BJ (cell line): ENCODE measurements around the gene KRTCAP3. TPM values are rescaled to one million over a fixed set of nuclear protein-coding genes. Genes with fewer than 3 reads are reported as not detected.

Source experiments
- CTCF ChIA-PET: fragments of 350-600 bp; formaldehyde crosslinking; extraction: SDS; loops from one replicate; lab custom pipeline; 2021; ENCODE audit warnings: antibody characterized with exemption, inconsistent platforms; lab: Yijun Ruan, JAX
- POLR2A ChIA-PET: fragments of 300-600 bp; sonication (Branson Sonifier 250); formaldehyde crosslinking; extraction: SDS; loops from one replicate; lab custom pipeline; 2021; ENCODE audit warnings: antibody characterized with exemption; lab: Charles Lee
- DNase-seq: peaks from one replicate; pipeline ENCODE4 v3.0.0-alpha.2; 2011; ENCODE audit warnings: low read depth
- H3K27me3 ChIP-seq: 2 replicates; pipeline ENCODE4 v1.6.0; 2011; ENCODE audit warnings: low read length; ENCODE audit not compliant: control insufficient read depth, insufficient read depth
- H3K36me3 ChIP-seq: 2 replicates; pipeline ENCODE4 v1.5.1; 2011; ENCODE audit warnings: low read length; ENCODE audit not compliant: control insufficient read depth, insufficient read depth
- H3K4me3 ChIP-seq: 2 replicates; pipeline ENCODE4 v1.5.1; 2011; ENCODE audit warnings: low read depth, mild to moderate bottlenecking, control low read depth, low read length
- CTCF ChIP-seq: IDR thresholded peaks from 2 replicates; pipeline ENCODE4 v1.5.1; 2011; ENCODE audit warnings: low read depth, mild to moderate bottlenecking, control low read depth, inconsistent platforms, low read length, moderate library complexity; ENCODE audit not compliant: insufficient read depth
- polyA plus RNA-seq: library from polyadenylated mRNA; depleted of rRNA; stranded (reverse); fragments of >200 nt; gene quantifications from 2 replicates; pipeline ENCODE4 v1.2.3, GENCODE V29; 2011

KRTCAP3 gene
- polyA plus RNA-seq, 1 experiment: 0.47 TPM

- no peak overlapping the region for H3K4me3 ChIP-seq
- CTCF ChIA-PET: no interaction called here
- POLR2A ChIA-PET: no interaction called here
- no peak for TF ChIP-seq CTCF
- no peaks in the 10 kb centered on the region for H3K27me3 ChIP-seq
- DNase-seq: no peak
- H3K36me3 ChIP-seq: peaks cover 25% of the 10 kb centered on the region
These were observed 805 bp upstream of the KRTCAP3 start for GRCh38 chr2:27441226-27441926.

- ChIA-PET CTCF (no interaction called here), POLR2A (no interaction called here)
- Histone ChIP-seq H3K4me3 (no peak overlapping the region), H3K27me3 (no peaks in the 10 kb centered on the region), H3K36me3 (peaks cover 19% of the 10 kb centered on the region)
- no peak for TF ChIP-seq CTCF
- DNase-seq: no peak
These were observed 720 bp downstream of the KRTCAP3 start for GRCh38 chr2:27442920-27443282.

- ChIA-PET CTCF (interaction anchor here (1.2 kb wide), 1 partner anchor 15 kb away, joined by 3 read pairs; no protein-coding TSS in a partner anchor), POLR2A (no interaction called here)
- Histone ChIP-seq H3K36me3 (peaks cover 17% of the 10 kb centered on the region), H3K27me3 (no peaks in the 10 kb centered on the region), H3K4me3 (no peak overlapping the region)
- no peak for DNase-seq
- TF ChIP-seq CTCF: no peak
These were observed 3.0 kb downstream of the KRTCAP3 start for GRCh38 chr2:27445155-27445554.

GRCh38 chr2:27445615-27446014 is 3.4 kb downstream of the KRTCAP3 start:
- Histone ChIP-seq H3K4me3 (no peak overlapping the region), H3K27me3 (no peaks in the 10 kb centered on the region), H3K36me3 (peaks cover 13% of the 10 kb centered on the region)
- POLR2A ChIA-PET: interaction anchor here (0.6 kb wide), 1 partner anchor 1047 kb away, joined by 4 read pairs; no protein-coding TSS in a partner anchor
- TF ChIP-seq CTCF: no peak
- DNase-seq: no peak
- CTCF ChIA-PET: interaction anchor here (0.7 to 1.2 kb wide), 2 partner anchors 15 to 36 kb away, joined by 3 read pairs; partner anchors contain the start of gene PPM1G

- Histone ChIP-seq H3K36me3 (peaks cover 10% of the 10 kb centered on the region), H3K4me3 (no peak overlapping the region), H3K27me3 (no peaks in the 10 kb centered on the region)
- no peak for TF ChIP-seq CTCF
- CTCF ChIA-PET: interaction anchor here (0.7 to 1.2 kb wide), 2 partner anchors 16 to 37 kb away, joined by 3 read pairs; partner anchors contain the start of gene PPM1G
- POLR2A ChIA-PET: interaction anchor here (0.6 kb wide), 1 partner anchor 1047 kb away, joined by 4 read pairs; no protein-coding TSS in a partner anchor
- no peak for DNase-seq
These were observed 3.9 kb downstream of the KRTCAP3 start for GRCh38 chr2:27446057-27446456.
